A172 (cell line): ENCODE measurements around the gene ACTR3C. TPM values are rescaled to one million over a fixed set of nuclear protein-coding genes. Genes with fewer than 3 reads are reported as not detected.
A peak's percentile ranks its signal among the peaks of the same experiment; 100 is the strongest.
"Not testable (repeated sequence)": the region's sequence is repeated elsewhere in the genome, so short reads cannot be mapped to it uniquely, and the experiment has no call there.

Source experiments
- DNase-seq: peaks from one replicate; pipeline ENCODE4 v3.0.0-alpha.2; 2015; ENCODE audit warnings: low spot score
- total RNA-seq: library from RNA; depleted of rRNA; stranded (reverse); fragments of >200 nt; shearing (Covaris generic); gene quantifications from 2 replicates; pipeline ENCODE4 v1.2.3, GENCODE V29; 2014

Gene ACTR3C
- total RNA-seq, 1 experiment from 2014 or later: 0.88 TPM

- DNase-seq: not testable (repeated sequence)
Observed at GRCh38 chr7:150283608-150284007, 39.7 kb downstream of the ACTR3C start.

GRCh38 chr7:150283111-150283510 lies 40.2 kb downstream of the ACTR3C start:
- DNase-seq: not testable (repeated sequence)

GRCh38 chr7:150281681-150282403 lies 41.5 kb downstream of the ACTR3C start:
- not testable (repeated sequence) for DNase-seq

DNA sequence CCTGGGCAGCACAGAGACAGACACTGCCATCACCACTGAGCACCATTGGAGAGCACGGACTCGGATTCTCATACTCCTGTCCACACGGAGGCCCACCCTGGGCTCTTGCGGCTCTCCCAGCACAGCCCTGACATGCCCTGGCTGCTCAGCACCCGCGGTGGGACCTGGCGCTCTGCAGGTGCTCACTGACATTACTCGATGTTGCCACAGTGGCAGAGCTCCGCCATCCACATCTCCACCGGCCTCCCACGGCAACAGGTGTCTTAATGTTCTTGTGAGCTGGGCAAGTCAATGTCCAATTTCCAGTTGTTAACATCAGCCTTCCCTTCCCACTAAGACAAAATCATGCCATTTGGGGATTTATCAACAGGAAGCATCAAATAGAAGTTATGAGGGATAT lies 45.0 kb downstream of the ACTR3C start:
- not testable (repeated sequence) for DNase-seq

GRCh38 chr7:150276132-150276695 lies 47.1 kb downstream of the ACTR3C start:
- peak; percentile 29 for DNase-seq

GRCh38 chr7:150271898-150272297 lies 51.4 kb downstream of the ACTR3C start:
- DNase-seq: not testable (repeated sequence)

DNA sequence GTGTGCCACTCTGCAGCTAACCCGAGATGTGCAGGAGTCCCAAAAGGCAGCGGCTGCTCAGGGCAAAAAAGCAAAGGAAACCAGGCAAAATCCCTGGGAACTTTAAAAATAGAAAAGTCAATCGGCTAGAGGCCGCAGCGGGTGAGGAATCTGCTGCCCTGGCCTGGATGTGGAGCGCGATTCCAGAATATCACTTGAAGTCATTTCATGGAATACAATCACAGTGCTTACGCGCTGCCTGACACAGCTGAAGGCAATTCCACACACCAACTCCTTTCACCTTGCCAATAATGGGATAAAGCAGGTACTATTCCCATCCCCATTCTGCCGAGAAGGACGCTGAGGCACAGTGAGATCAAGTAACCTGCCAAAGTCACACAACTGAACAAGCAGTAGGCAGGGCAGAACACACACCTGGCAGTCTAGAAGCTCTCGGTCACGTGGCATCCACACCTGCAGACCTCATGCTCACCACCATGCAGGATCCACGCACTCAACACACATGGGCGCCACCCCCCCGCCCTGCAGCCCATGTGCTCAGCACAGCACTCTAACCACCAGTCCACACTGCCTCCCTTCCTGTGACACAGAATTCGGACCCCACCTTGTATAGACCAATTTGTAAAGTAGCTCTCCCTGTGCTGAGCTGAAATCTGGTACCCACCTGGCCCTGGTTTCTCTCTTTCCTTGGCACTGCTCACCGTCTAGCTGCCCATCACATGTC lies 53.1 kb downstream of the ACTR3C start:
- DNase-seq: not testable (repeated sequence)

DNA sequence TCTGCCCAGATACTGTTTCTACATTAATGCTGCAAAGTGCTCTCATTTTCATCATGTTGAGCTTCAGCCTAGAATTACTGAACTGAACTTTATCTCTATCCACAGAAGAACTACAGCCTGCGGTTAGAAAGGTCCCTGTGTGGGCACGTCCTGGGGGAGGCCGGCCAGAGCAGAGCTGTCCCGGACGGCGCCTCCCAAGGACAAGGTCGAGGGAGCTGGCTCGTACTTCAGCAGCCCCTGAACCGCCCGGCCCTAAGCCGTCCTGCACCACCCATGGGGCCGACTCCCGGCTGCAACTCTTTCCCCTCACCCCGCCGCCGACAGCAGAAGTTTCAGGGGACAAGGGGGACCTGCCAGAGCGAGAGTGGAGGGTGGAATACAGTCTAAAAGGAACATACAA lies 54.5 kb downstream of the ACTR3C start:
- not testable (repeated sequence) for DNase-seq

DNA sequence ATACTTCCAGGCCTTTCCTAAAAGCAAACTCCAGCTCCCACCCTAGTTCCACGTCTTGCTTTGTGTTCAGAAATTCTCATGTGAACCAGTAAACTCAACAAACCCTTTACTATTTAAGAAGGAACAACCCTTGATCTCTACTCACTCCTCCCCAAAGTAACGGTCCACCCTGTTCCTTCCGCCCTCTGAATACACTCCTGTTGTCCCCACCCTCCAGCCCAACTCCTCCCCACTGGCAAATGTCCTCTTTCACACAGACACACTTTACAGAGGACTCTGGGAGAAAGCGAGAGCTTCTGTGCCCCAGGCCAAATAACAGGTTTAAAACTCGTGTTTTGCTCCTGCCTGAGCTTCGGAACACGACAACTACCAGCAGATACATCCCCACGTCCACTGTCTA lies 55.1 kb downstream of the ACTR3C start:
- DNase-seq: not testable (repeated sequence)

DNA sequence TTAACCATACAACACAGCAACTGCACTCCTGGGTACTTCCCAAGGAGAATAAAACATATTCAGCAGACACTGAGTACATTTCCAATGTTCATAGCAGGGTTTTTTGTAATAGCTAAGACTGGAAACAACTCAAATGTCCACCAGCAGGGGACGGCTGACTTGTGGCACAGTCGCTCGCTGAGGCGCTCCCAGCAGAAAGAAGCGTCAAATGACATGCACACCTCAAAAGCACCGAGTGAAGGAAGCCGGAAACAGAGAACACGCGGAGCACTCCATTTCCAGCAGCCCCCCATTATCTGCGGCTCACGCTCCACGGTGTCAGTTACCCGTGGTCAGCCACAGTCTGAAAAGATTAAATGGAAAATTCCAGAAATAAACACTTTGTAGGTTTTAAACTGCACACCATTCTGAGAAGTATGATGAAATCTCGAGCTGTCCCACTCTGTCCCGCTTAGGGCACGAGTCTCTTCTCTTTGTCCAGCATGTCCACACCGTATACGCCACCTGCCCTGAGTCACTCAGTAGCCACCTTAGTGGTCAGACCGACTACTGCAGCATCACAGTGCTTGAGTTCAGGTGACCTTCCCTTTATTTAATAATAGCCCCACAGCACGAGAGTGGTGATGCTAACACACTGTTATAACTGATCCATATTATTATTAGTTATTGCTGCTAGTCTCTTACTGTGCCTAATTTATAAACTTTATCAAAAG lies 56.2 kb downstream of the ACTR3C start:
- not testable (repeated sequence) for DNase-seq

DNA sequence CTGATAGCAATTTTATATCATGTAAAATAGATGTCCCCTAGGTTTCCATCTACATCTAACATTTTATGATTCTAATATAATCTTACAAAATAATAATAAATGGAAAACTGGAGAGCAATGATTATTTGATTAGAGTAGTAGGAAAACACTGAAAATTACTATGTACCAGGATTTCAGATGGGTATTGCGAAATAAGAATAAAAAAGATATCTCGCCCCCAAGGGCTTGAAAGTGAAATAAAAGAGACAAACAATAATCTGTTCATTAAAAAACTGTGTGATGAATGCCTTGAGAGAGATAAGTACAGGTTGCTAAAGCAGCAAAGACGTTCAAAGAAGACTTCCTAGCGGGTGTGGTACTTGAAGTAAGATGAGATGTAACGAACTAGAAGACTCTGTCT lies 60.7 kb downstream of the ACTR3C start:
- not testable (repeated sequence) for DNase-seq

- not testable (repeated sequence) for DNase-seq
Observed at GRCh38 chr7:150247745-150248144, 75.6 kb downstream of the ACTR3C start.

DNA sequence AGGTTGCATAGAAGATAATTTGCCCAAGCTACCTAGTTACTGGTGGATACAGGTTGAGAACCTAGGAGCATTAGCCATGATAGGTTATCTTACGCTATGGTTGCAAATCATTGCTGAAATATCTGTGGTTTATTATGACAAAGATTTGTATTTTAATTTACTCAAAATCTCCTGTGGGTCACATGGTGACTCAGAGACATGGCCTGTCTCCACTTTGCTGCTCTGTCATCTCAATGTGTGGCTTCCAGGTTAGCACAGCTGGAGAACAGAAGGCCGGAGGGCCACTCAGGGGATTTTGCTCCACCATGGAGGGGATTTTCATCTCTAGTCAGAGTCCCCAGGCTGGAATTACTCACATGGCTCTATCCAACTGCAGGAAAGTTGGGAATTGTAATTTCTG lies 78.1 kb downstream of the ACTR3C start:
- not testable (repeated sequence) for DNase-seq

DNA sequence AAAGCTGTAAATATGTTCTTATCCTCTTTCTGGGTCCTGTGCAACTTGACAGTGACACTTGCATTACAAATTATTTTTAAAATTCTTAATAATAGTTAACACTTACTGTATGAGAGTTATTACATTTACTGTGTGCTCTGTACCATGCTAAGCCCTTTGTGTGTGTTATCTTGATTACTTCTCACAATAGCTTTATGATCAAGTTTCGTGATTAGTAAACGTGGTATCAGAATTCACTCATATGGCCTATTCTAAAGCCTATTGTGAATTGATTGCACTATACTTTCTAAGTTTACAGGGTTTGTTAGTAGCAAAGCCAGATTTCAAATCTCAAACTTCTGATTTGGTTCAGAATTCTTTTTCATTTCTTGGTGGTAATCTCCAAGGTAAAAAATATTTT lies 80.4 kb downstream of the ACTR3C start:
- DNase-seq: not testable (repeated sequence)

DNA sequence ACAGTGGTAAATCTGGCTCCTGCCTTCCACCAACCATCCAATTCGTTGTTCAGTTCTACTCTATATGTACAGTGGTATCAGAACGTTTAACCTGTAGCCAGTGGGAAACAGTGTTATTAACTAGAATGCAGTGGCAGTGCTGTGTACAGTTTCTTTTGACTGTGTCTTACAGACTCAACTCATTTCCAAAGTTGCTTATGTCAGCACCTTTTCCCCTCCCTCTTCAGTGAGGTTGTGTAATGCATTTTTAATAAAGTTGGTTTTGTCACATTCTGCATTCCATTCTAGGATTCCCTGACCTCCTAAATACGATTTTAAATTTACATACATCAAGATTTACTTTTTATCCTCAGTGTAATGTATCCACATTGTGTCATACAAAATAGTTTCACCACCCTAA lies 97.9 kb downstream of the ACTR3C start:
- DNase-seq: not testable (repeated sequence)

- not testable (repeated sequence) for DNase-seq
Observed at GRCh38 chr7:150222083-150222972, 101.0 kb downstream of the ACTR3C start.

- not testable (repeated sequence) for DNase-seq
Observed at GRCh38 chr7:150220673-150221181, 102.6 kb downstream of the ACTR3C start.

DNA sequence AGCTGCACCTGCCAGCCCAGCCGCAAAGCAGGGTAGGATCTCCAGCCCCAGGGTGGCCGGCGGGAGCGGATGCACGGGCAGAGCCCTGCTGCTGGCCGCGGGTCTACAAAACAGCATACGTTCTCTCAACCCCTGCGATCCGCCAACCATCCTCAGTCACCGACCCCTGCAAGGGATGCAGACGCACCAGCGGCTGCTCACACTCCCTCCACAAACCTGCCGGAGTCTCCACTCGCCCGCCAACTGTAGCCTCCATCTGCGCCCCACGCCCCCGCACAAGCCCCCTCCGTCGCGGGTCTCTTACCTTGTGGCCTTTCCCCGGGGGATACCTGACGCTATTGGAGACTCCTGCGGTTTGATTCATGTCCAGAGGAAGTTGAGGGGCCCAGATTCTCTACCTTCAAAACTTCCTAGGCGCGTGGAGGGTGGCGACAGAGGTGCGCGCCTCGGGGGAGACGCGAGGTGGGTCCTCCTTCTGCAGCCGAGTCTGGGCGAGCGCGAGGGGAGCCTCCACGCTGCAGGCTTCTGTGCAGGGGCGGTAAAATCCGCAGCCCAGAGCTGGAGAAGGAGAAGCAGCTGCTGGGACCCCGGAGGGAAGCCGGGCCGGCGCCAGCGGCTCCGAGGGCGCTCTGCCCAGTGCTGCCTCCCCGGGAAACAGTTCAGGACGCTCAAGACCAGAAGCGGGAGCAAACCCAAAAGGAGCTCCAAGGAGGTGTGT lies 103.2 kb downstream of the ACTR3C start:
- DNase-seq: not testable (repeated sequence)

GRCh38 chr7:150206848-150207247 lies 116.5 kb downstream of the ACTR3C start:
- not testable (repeated sequence) for DNase-seq

- DNase-seq: not testable (repeated sequence)
Observed at GRCh38 chr7:150205866-150206265, 117.5 kb downstream of the ACTR3C start.
